Gastroesophageal sphincter (tissue), 4 donors: ENCODE results near the gene PTGER2. TPM values are rescaled to one million over a fixed set of nuclear protein-coding genes. Genes with fewer than 3 reads are reported as not detected.
A peak's percentile ranks its signal among the peaks of the same experiment; 100 is the strongest.

Experiments used
- ATAC-seq: fragments of 150-250 bp; one replicate; pipeline ENCODE4 v1.9.1; 2016; ENCODE audit warnings: mild to moderate bottlenecking, moderate library complexity
- H3K27ac ChIP-seq, 4 donors: fragments of 200-600 bp; sonication (generic) in 3 of 4; 1 replicate in 3 of 4; 2 replicates in 1 of 4; pipeline ENCODE4 v1.5.1; 2016 to 2019
- H3K27me3 ChIP-seq: fragments of 200-600 bp; sonication (generic); one replicate; pipeline ENCODE4 v1.5.1; 2019
- H3K36me3 ChIP-seq, 2 donors: fragments of 200-600 bp; sonication (generic); one replicate each; pipeline ENCODE4 v1.5.1; 2019; ENCODE audit warnings: control low read depth in 1 of 2
- H3K4me1 ChIP-seq, 3 donors: fragments of 200-600 bp; sonication (generic); 1 replicate in 2 of 3; 2 replicates in 1 of 3; pipeline ENCODE4 v1.5.1; 2016 to 2019; ENCODE audit warnings: control low read depth in 2 of 3
- H3K4me3 ChIP-seq, 2 donors: fragments of 200-600 bp; sonication (generic); one replicate each; pipeline ENCODE4 v1.5.1; 2019; ENCODE audit warnings: mild to moderate bottlenecking in 1 of 2, moderate library complexity in 1 of 2
- H3K9me3 ChIP-seq, 3 donors: fragments of 200-600 bp; sonication (generic); one replicate each; pipeline ENCODE4 v1.5.1; 2017 to 2019; ENCODE audit warnings: control low read depth in 2 of 3
- CTCF ChIP-seq, 4 experiments: fragments of 200-600 bp in 2 of 4; fragments of 450-650 bp in 2 of 4; sonication (generic) in 1 of 4; IDR thresholded peaks; one replicate each; pipeline ENCODE4 v1.5.1; 2017 to 2019; ENCODE audit warnings: antibody characterized with exemption in 4 of 4, mild to moderate bottlenecking in 2 of 4, moderate library complexity in 2 of 4
- EP300 ChIP-seq: sonication (generic); formaldehyde crosslinking; IDR thresholded peaks from one replicate; pipeline ENCODE4 v1.6.1; 2017; ENCODE audit warnings: antibody characterized with exemption, mild to moderate bottlenecking
- POLR2A ChIP-seq, 2 donors: fragments of 450-650 bp; IDR thresholded peaks; one replicate each; pipeline ENCODE4 v1.6.1; 2017; ENCODE audit warnings: antibody characterized with exemption in 2 of 2, mild to moderate bottlenecking in 2 of 2, moderate library complexity in 1 of 2
- POLR2AphosphoS5 ChIP-seq: sonication (generic); formaldehyde crosslinking; IDR thresholded peaks from one replicate; pipeline ENCODE4 v1.6.1; 2017; ENCODE audit warnings: antibody characterized with exemption
- WGBS, 2 donors: methylation state at CpG; one replicate each; pipeline ENCODE4 v1.1.5; 2018; ENCODE audit warnings: low coverage in 1 of 2; 5-methylcytosine and 5-hydroxymethylcytosine counted together
- total RNA-seq, 4 donors: library from RNA; depleted of rRNA; stranded (reverse); fragments of >200 nt; gene quantifications; one replicate each; pipeline ENCODE4 v1.1.0, GENCODE V29; 2016

Gene PTGER2
- total RNA-seq, 4 donors from 2014 or later: 4.8 to 24.2 (median 9.0) TPM

GRCh38 chr14:52329678-52330369, 15.7 kb downstream of the PTGER2 start:
- no peak overlapping the region for H3K27ac ChIP-seq
- 75 to 81% methylated on average over 4 to 6 of the region's 6 CpGs for WGBS, 2 donors
- H3K4me3 ChIP-seq: no peak overlapping the region
- no peaks in the 10 kb centered on the region for H3K27me3 ChIP-seq
- no peaks in the 10 kb centered on the region for H3K9me3 ChIP-seq
- TF ChIP-seq POLR2AphosphoS5: no peak
- TF ChIP-seq POLR2A (IDR thresholded peaks at IDR 0.05): no peak
- TF ChIP-seq EP300: no peak
- TF ChIP-seq CTCF (IDR thresholded peaks at IDR 0.05): no peak
- ATAC-seq: no peak
- H3K4me1 ChIP-seq: peaks cover 0 to 61% (median 4%) of the 10 kb centered on the region in 3 donors
- no peaks in the 10 kb centered on the region for H3K36me3 ChIP-seq

- no peaks in the 10 kb centered on the region for H3K9me3 ChIP-seq
- no peak overlapping the region for H3K27ac ChIP-seq
- ATAC-seq: no peak
- no peaks in the 10 kb centered on the region for H3K36me3 ChIP-seq
- 43 to 69% methylated on average over 2 to 3 of the region's 3 CpGs for WGBS, 2 donors
- TF ChIP-seq POLR2AphosphoS5: peak; percentile 66
- TF ChIP-seq EP300: no peak
- no peak overlapping the region for H3K4me3 ChIP-seq
- H3K27me3 ChIP-seq: no peaks in the 10 kb centered on the region
- H3K4me1 ChIP-seq: peaks cover 0 to 39% (median 4%) of the 10 kb centered on the region in 3 donors
These were observed 18.2 kb downstream of the PTGER2 start for GRCh38 chr14:52332269-52332668.

- Histone ChIP-seq H3K27ac (no peak overlapping the region), H3K9me3 (no peaks in the 10 kb centered on the region), H3K4me1 (peaks cover 0 to 31% (median 0%) of the 10 kb centered on the region in 3 donors), H3K27me3 (no peaks in the 10 kb centered on the region), H3K4me3 (no peak overlapping the region), H3K36me3 (no peaks in the 10 kb centered on the region)
- WGBS, 2 donors: 51 to 59% methylated on average over 5 of the region's 5 CpGs
- ATAC-seq: no peak
- TF ChIP-seq CTCF (IDR thresholded peaks at IDR 0.05): no peak
These were observed 19.0 kb downstream of the PTGER2 start for GRCh38 chr14:52333108-52333507.

- no peak overlapping the region for H3K27ac ChIP-seq
- TF ChIP-seq EP300 (no peak), CTCF (IDR thresholded peaks at IDR 0.05) (no peak), POLR2A (IDR thresholded peaks at IDR 0.05) (no peak), POLR2AphosphoS5 (no peak)
- ATAC-seq: no peak
- H3K36me3 ChIP-seq: no peaks in the 10 kb centered on the region
- H3K27me3 ChIP-seq: no peaks in the 10 kb centered on the region
- WGBS, 2 donors: 75 to 83% methylated on average over 7 to 8 of the region's 8 CpGs
- H3K9me3 ChIP-seq: no peaks in the 10 kb centered on the region
- no peak overlapping the region for H3K4me3 ChIP-seq
- H3K4me1 ChIP-seq: peaks cover 0 to 21% (median 0%) of the 10 kb centered on the region in 3 donors
These were observed 19.9 kb downstream of the PTGER2 start for GRCh38 chr14:52333823-52334657.

- no peak for ATAC-seq
- H3K36me3 ChIP-seq: no peaks in the 10 kb centered on the region
- TF ChIP-seq POLR2A (IDR thresholded peaks at IDR 0.05) (no peak), EP300 (no peak), CTCF (IDR thresholded peaks at IDR 0.05) (no peak), POLR2AphosphoS5 (no peak)
- H3K27ac ChIP-seq: no peak overlapping the region
- H3K27me3 ChIP-seq: no peaks in the 10 kb centered on the region
- WGBS, 2 donors: 71 to 94% methylated on average over 2 of the region's 2 CpGs
- peaks cover 0 to 17% (median 0%) of the 10 kb centered on the region in 3 donors for H3K4me1 ChIP-seq
- H3K4me3 ChIP-seq: no peak overlapping the region
- H3K9me3 ChIP-seq: no peaks in the 10 kb centered on the region
These were observed 22.1 kb downstream of the PTGER2 start for GRCh38 chr14:52336241-52336640.
